K562 (cell line): ENCODE results near the gene ERBB4. TPM values are rescaled to one million over a fixed set of nuclear protein-coding genes. Genes with fewer than 3 reads are reported as not detected.

ENCODE experiments used
- ATAC-seq: fragments of 200-7000 bp; cut with Tn5 transposase; 3 replicates; pipeline ENCODE4 v1.9.1; 2020; ENCODE audit warnings: moderate library complexity
- BruUV-seq: library from RNA; stranded (reverse); fragments of 400-500 nt; replicated peaks from 2 replicates; lab custom pipeline; 2021; lab: Mats Ljungman, UMichigan
- CTCF ChIA-PET: fragments of 300-600 bp; formaldehyde crosslinking; extraction: SDS; loops from one replicate; lab custom pipeline; 2021; ENCODE audit warnings: low intra/inter-chr PET ratio; lab: Yijun Ruan, JAX
- POLR2A ChIA-PET: fragments of 300-600, 350-650 bp; sonication (Branson Sonifier 250); formaldehyde crosslinking; extraction: SDS; loops from one replicate; lab custom pipeline; 2021; ENCODE audit warnings: antibody characterized with exemption, inconsistent platforms; lab: Yijun Ruan, JAX
- DNase-seq, 4 experiments: peaks; one replicate each; pipeline versions ENCODE4 v3.0.0 to v3.0.0-alpha.2; 2011 to 2018; ENCODE audit warnings: low spot score in 3 of 4, mixed read lengths in 3 of 4; ENCODE audit errors: extremely low read depth in 1 of 4
- FAIRE-seq: peaks from 2 replicates; lab custom pipeline; 2011; peaks lifted over from hg19 to GRCh38; lab: Jason Lieb, UNC
- H2AFZ ChIP-seq: 2 replicates; pipeline ENCODE4 v1.6.0; 2011; ENCODE audit warnings: low read depth, low read length, control low read depth, inconsistent platforms
- H3K27ac ChIP-seq: fragments of 200-600 bp; 3 replicates; pipeline ENCODE4 v1.8.0; 2011; ENCODE audit warnings: low read depth, mild to moderate bottlenecking, control low read depth, inconsistent platforms, low read length, moderate library complexity, mixed read lengths; ENCODE audit errors: extremely low read depth
- H3K27me3 ChIP-seq, 2 experiments: fragments of 300-600 bp in 1 of 2; 2 replicates in 1 of 2; 3 replicates in 1 of 2; pipeline versions ENCODE4 v1.6.0 to v1.8.0; 2011; ENCODE audit warnings: inconsistent platforms in 2 of 2, low read length in 2 of 2, mild to moderate bottlenecking in 1 of 2, mixed read lengths in 1 of 2, moderate library complexity in 1 of 2; ENCODE audit not compliant: control insufficient read depth in 2 of 2, insufficient read depth in 2 of 2
- H3K36me3 ChIP-seq: fragments of 300-600 bp; 3 replicates; pipeline ENCODE4 v1.8.0; 2011; ENCODE audit warnings: mild to moderate bottlenecking, low read length, inconsistent platforms; ENCODE audit not compliant: control insufficient read depth, insufficient read depth
- H3K4me1 ChIP-seq, 2 experiments: fragments of 200-600 bp in 1 of 2; replicated peaks in 1 of 2; 2 replicates in 1 of 2; 3 replicates in 1 of 2; pipeline versions ENCODE4 v1.5.1 to v1.8.0; 2011; ENCODE audit warnings: inconsistent platforms in 2 of 2, low read length in 2 of 2, mild to moderate bottlenecking in 1 of 2, mixed read lengths in 1 of 2, moderate library complexity in 1 of 2; ENCODE audit not compliant: control insufficient read depth in 2 of 2, insufficient read depth in 2 of 2
- H3K4me2 ChIP-seq: 2 replicates; pipeline ENCODE4 v1.6.1; 2011; ENCODE audit warnings: low read length, control low read depth, inconsistent platforms, mixed read lengths; ENCODE audit not compliant: insufficient read depth
- H3K4me3 ChIP-seq: fragments of 200-600 bp; sonication (generic), shearing (Covaris generic); 2 replicates; pipeline ENCODE4 v1.5.1; 2016; ENCODE audit warnings: control low read depth, inconsistent platforms
- H3K79me2 ChIP-seq: fragments of 200-600 bp; 3 replicates; pipeline ENCODE4 v1.8.0; 2011; ENCODE audit warnings: low read length, inconsistent platforms; ENCODE audit not compliant: control insufficient read depth, insufficient read depth
- H3K9ac ChIP-seq, 2 experiments: 2 replicates each; pipeline versions ENCODE4 v1.6.0 to v1.6.1; 2011; ENCODE audit warnings: low read depth in 2 of 2, low read length in 2 of 2, control low read depth in 1 of 2, inconsistent platforms in 1 of 2, mild to moderate bottlenecking in 1 of 2, mixed read lengths in 1 of 2; ENCODE audit not compliant: insufficient read depth in 1 of 2
- H3K9me1 ChIP-seq: one replicate; pipeline ENCODE4 v1.6.0; 2011; ENCODE audit warnings: inconsistent platforms, mild to moderate bottlenecking, low read length, moderate library complexity; ENCODE audit not compliant: control insufficient read depth, insufficient read depth
- H3K9me3 ChIP-seq: replicated peaks from 2 replicates; pipeline ENCODE4 v1.5.1; 2011; ENCODE audit warnings: low read depth, low read length, inconsistent platforms; ENCODE audit not compliant: control insufficient read depth, insufficient read depth
- H4K20me1 ChIP-seq: replicated peaks from 2 replicates; pipeline ENCODE4 v1.6.1; 2011; ENCODE audit warnings: low read length, inconsistent platforms, mixed read lengths; ENCODE audit not compliant: control insufficient read depth, insufficient read depth
- ADNP ChIP-seq: fragments of 200-800 bp; sonication (Bioruptor generic); IDR thresholded peaks from 2 replicates; pipeline ENCODE4 v1.6.1; 2016; ENCODE audit warnings: missing genetic modification characterization, missing compliant biosample characterization
- ATF3 ChIP-seq, 2 experiments: fragments of 450-650 bp in 1 of 2; sonication (generic) in 1 of 2; formaldehyde crosslinking in 1 of 2; IDR thresholded peaks in 1 of 2; conservative IDR thresholded peaks in 1 of 2; 2 replicates each; pipeline versions ENCODE4 v1.6.1 to v1.8.1; 2016 to 2023; ENCODE audit warnings: mild to moderate bottlenecking in 2 of 2, moderate library complexity in 2 of 2, inconsistent platforms in 1 of 2, missing genetic modification reagents in 1 of 2
- EP300 ChIP-seq: IDR thresholded peaks from 2 replicates; pipeline ENCODE4 v1.6.1; 2012; ENCODE audit warnings: low read length, improper control_type of control experiment
- ZBTB8A ChIP-seq: fragments of 450-650 bp; IDR thresholded peaks from 2 replicates; pipeline ENCODE4 v1.6.1; 2018; ENCODE audit warnings: mild to moderate bottlenecking, moderate library complexity; ENCODE audit not compliant: partially characterized antibody
- ZFP91 ChIP-seq: sonication (generic); formaldehyde crosslinking; IDR thresholded peaks from 2 replicates; pipeline ENCODE4 v1.8.0; 2022; ENCODE audit warnings: mild to moderate bottlenecking, missing genetic modification reagents
- ZNF780A ChIP-seq: fragments of 250-450 bp; sonication (Bioruptor Pico); IDR thresholded peaks from 2 replicates; pipeline ENCODE4 v1.5.0; 2021; ENCODE audit warnings: mild to moderate bottlenecking
- WGBS: fragments of 100-300 bp; shearing (Covaris generic); methylation state at CpG from one replicate; pipeline ENCODE4 v1.1.6; 2016; ENCODE audit warnings: low coverage, mixed read lengths; ENCODE audit not compliant: insufficient coverage; ENCODE audit errors: missing lambda C conversion rate; 5-methylcytosine and 5-hydroxymethylcytosine counted together
- in situ Hi-C: fragments of 300-500 bp; cut with MboI; formaldehyde crosslinking; loops from 4 replicates; pipeline ENCODE4 v1.15.0; 2018; ENCODE audit warnings: inconsistent platforms, mixed read lengths
- intact Hi-C: fragments of 100-400 bp; cut with micrococcal nuclease; formaldehyde crosslinking; loops from 2 replicates; pipeline ENCODE4 v1.14.2; 2022
- polyA plus RNA-seq, 8 experiments: library from polyadenylated mRNA; depleted of rRNA in 4 of 8; stranded (reverse) in 5 of 8; unstranded in 3 of 8; fragments of >200 nt; fragmentation: Nextera tagmentation in 2 of 8; fragmentation: Illumina TruSeq in 1 of 8; extraction: Ambion mirVana in 2 of 8; extraction: Trizol in 1 of 8; gene quantifications; 2 replicates each; pipeline versions ENCODE4 v1.2.1 to v1.2.3, GENCODE V29; 2011 to 2014; ENCODE audit warnings: inconsistent platforms in 1 of 8, missing spikeins in 1 of 8
- total RNA-seq, 7 experiments: library from RNA; depleted of rRNA in 6 of 7; stranded (reverse); fragments of >200 nt in 6 of 7; fragmentation: Illumina TruSeq in 2 of 7; extraction: Trizol in 2 of 7; gene quantifications; 2 replicates each; pipeline versions ENCODE4 v1.2.1 to v1.2.3, GENCODE V29; 2011 to 2021; ENCODE audit warnings: low replicate concordance in 1 of 7

Gene ERBB4
- total and polyA plus RNA-seq, 9 of the 15 experiments (the other 6 are each of a cell fraction or from before 2014, with no cell fraction given) = not detected

GRCh38 chr2:212157012-212157411, 381.6 kb downstream of the ERBB4 start:
- WGBS = 0% methylated on average over 1 of the region's 1 CpG
- POLR2A ChIA-PET = no interaction called here

More at GRCh38 chr2:212157012-212157411, 381.6 kb downstream of the ERBB4 start:
- no peaks in the 10 kb centered on the region for H4K20me1 ChIP-seq
- CTCF ChIA-PET = no interaction called here
- DNase-seq (no peak), FAIRE-seq (no peak), ATAC-seq (no peak)
- no peak for TF ChIP-seq EP300
- TF ChIP-seq ADNP (tag) = no peak
- TF ChIP-seq ATF3 (IDR thresholded peaks at IDR 0.05) = no peak
- no peak for TF ChIP-seq ATF3 (CRISPR knock-in tag; conservative IDR thresholded peaks at IDR 0.05)
- no peak for TF ChIP-seq ZFP91 (CRISPR knock-in tag)
- TF ChIP-seq ZBTB8A = no peak
- TF ChIP-seq ZNF780A (CRISPR knock-in tag) = no peak
- H3K4me2 ChIP-seq = no peak overlapping the region
- no peaks in the 10 kb centered on the region for H3K79me2 ChIP-seq
- in situ Hi-C loops = no loop called here
- H3K9me3 ChIP-seq = no peaks in the 10 kb centered on the region
- no peaks in the 10 kb centered on the region for H3K36me3 ChIP-seq
- no peak overlapping the region for H2AFZ ChIP-seq
- H3K9ac ChIP-seq = no peak overlapping the region
- H3K9me1 ChIP-seq = no peaks in the 10 kb centered on the region
- BruUV-seq = no TSS peak
- no peaks in the 10 kb centered on the region for H3K27me3 ChIP-seq
- no peak overlapping the region for H3K4me3 ChIP-seq
- no peak overlapping the region for H3K27ac ChIP-seq
- no peaks in the 10 kb centered on the region for H3K4me1 ChIP-seq
- intact Hi-C loops = no loop called here
